IPS-NIHi11 (cell line): ENCODE measurements around the gene PPP1R14C.
"Not testable (repeated sequence)": the region's sequence is repeated elsewhere in the genome, so short reads cannot be mapped to it uniquely, and the experiment has no call there.

Experiments used
- DNase-seq: peaks from one replicate; pipeline ENCODE4 v3.0.0; 2012; ENCODE audit warnings: mixed read lengths, low spot score

The PPP1R14C gene

GRCh38 chr6:150142670-150143515 lies at the start of gene PPP1R14C:
TSS of gene PPP1R14C (plus strand) at chr6:150143044. CDS start at chr6:150143193, 149 bp downstream.
- DNase-seq, result peak; percentile 87

- DNase-seq, result no peak
Observed at GRCh38 chr6:150093397-150093796, 49.4 kb upstream of the PPP1R14C start.

- DNase-seq, result no peak
Observed at GRCh38 chr6:150098155-150098554, 44.7 kb upstream of the PPP1R14C start.

GRCh38 chr6:150099546-150099945 lies 43.3 kb upstream of the PPP1R14C start:
- no peak for DNase-seq

- no peak for DNase-seq
Observed at GRCh38 chr6:150099953-150100352, 42.9 kb upstream of the PPP1R14C start.

- DNase-seq, result no peak
Observed at GRCh38 chr6:150100745-150101144, 42.1 kb upstream of the PPP1R14C start.

GRCh38 chr6:150102750-150103270 lies 40.0 kb upstream of the PPP1R14C start:
- no peak for DNase-seq

- no peak for DNase-seq
Observed at GRCh38 chr6:150112233-150112632, 30.6 kb upstream of the PPP1R14C start.

- no peak for DNase-seq
Observed at GRCh38 chr6:150115769-150116168, 27.1 kb upstream of the PPP1R14C start.

GRCh38 chr6:150116200-150116800 lies 26.5 kb upstream of the PPP1R14C start:
- no peak for DNase-seq

- DNase-seq, result no peak
Observed at GRCh38 chr6:150118203-150118602, 24.6 kb upstream of the PPP1R14C start.

- no peak for DNase-seq
Observed at GRCh38 chr6:150118627-150119026, 24.2 kb upstream of the PPP1R14C start.

GRCh38 chr6:150119173-150119572 lies 23.7 kb upstream of the PPP1R14C start:
- DNase-seq, result no peak

- no peak for DNase-seq
Observed at GRCh38 chr6:150123645-150124044, 19.2 kb upstream of the PPP1R14C start.

GRCh38 chr6:150124235-150124634 lies 18.6 kb upstream of the PPP1R14C start:
- no peak for DNase-seq

GRCh38 chr6:150126641-150127291 lies 16.1 kb upstream of the PPP1R14C start:
- DNase-seq, result no peak

- DNase-seq, result no peak
Observed at GRCh38 chr6:150128425-150128824, 14.4 kb upstream of the PPP1R14C start.

GRCh38 chr6:150129616-150130505 lies 13.0 kb upstream of the PPP1R14C start:
- DNase-seq, result no peak

GRCh38 chr6:150133686-150134085 lies 9.2 kb upstream of the PPP1R14C start:
- DNase-seq, result no peak

GRCh38 chr6:150134280-150134920 lies 8.4 kb upstream of the PPP1R14C start:
- no peak for DNase-seq

GRCh38 chr6:150137711-150138110 lies 5.1 kb upstream of the PPP1R14C start:
- not testable (repeated sequence) for DNase-seq
